LoVo (cell line): ENCODE measurements around the gene TRPM6.

ENCODE experiments used
- DNase-seq: peaks from one replicate; pipeline ENCODE4 v3.0.0-alpha.2; 2016; ENCODE audit warnings: low spot score

TRPM6 gene

DNA sequence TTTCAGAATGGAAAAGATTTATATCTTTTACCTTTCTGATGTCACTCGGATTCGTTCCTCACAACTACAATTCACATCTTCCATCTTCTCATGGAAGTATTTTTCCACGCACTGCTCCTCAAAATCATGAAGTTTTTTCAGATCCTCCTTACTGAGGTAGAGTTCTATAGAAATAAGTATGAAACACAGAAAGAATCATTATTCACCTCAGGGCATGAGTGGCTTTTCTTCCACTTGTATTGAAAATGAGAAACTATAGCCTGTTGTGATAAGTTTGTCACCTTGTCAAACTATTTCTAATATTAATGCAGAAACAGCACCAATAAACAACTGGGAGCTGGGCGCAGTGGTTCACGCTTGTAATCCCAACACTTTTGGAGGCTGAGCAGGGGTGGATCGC is 116.0 kb downstream of the TRPM6 start:
- DNase-seq, result no peak

DNA sequence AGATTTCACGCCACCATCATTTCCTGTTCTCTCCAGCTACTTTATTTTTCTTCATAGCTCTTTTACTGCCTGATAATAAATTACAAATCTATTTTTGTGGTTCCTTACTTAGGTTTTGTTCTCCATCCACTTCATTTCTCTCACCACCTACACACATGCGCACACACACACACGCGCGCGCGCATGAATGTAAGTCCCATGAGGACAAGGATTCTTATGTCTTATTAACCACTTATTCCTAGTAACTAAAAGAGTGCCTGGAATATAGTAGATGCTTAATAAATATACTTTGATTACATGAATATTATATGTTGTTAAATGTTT is 116.5 kb downstream of the TRPM6 start:
- no peak for DNase-seq

DNA sequence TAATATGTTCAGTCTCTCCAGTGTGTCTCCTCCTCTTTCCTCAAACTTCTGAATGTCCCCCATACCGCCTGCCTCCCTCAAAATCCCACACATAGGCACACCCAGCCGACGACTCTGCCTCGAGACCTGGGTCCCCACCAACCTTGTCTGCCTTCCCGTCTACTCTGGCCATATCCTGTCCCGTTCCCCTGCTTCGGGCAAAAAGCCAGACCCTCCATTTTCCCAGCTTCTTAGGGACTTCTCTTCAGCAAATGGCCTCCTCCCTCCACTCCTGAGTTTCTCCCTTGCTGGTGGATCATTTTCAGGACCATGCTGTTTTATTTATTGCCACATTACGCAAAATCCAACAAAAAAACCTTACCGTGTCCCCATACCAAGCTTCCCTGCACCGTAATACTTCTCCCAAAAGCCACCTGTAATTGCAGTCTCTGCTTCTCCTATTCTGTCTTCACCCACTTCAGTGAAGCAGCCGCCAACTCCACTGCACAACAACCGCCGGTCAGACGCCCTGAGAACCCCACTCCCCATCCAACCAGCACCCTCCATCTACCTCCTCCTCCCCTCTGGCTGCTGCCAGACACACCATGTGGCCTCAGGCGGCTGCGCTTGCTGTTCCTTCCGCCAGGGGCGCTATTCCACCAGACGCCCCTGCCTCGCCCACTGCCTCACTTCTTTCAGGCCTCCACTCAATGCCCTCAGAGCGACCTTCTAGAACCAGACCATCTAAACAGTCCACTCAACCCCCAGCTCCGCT is 117.0 kb downstream of the TRPM6 start:
- peak; percentile 50 for DNase-seq

DNA sequence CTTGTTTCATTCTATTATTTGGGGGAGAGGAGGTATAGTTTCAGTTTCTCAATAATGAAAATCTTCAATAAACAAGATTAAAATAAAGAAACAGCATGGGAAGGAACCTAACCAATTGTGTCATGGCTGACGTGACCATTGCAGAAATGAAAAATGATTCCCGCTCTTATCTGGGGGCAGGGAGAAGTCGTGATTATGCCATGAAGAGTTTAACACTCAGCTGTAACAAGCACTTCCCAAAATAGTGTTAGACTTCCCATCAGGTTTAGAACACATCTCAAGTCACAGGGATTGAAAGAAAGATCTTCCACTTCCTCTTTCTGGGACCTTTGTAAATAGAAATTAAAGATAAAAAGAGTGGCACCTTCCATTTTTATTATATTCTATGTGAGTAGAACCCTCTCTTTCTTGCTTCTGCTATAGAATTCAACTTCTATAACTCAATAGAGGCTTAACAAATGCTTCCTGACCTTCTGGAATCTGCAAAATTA is 122.2 kb downstream of the TRPM6 start:
- DNase-seq, result no peak

DNA sequence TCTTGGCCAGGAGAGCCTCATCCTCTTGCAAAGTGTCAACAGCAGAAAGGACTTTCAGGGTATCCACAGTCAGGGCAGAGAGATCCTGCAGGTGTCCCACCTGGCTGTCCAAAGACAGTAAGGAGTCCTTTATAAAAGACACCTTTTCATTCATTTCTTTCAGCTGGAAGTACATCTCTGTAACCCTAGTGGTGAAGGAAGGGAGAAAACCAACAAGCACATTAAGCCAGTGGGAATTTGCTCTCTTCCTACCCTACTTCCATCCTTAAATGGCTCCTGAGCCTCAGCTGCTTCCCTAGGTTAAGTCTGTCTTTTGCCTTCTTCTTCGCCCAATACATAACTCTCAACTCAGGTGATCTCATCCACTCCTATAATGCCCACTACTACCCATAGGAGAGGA is 124.8 kb downstream of the TRPM6 start:
- DNase-seq, result no peak

- DNase-seq, result no peak
These were observed 127.6 kb downstream of the TRPM6 start for GRCh38 chr9:74760031-74760700.

GRCh38 chr9:74755999-74756398 is 131.7 kb downstream of the TRPM6 start:
- no peak for DNase-seq

- DNase-seq, result no peak
These were observed 132.4 kb downstream of the TRPM6 start for GRCh38 chr9:74755355-74755754.

- DNase-seq, result no peak
These were observed 134.1 kb downstream of the TRPM6 start for GRCh38 chr9:74753650-74754049.

GRCh38 chr9:74748966-74749365 is 138.8 kb downstream of the TRPM6 start:
- DNase-seq, result no peak

DNA sequence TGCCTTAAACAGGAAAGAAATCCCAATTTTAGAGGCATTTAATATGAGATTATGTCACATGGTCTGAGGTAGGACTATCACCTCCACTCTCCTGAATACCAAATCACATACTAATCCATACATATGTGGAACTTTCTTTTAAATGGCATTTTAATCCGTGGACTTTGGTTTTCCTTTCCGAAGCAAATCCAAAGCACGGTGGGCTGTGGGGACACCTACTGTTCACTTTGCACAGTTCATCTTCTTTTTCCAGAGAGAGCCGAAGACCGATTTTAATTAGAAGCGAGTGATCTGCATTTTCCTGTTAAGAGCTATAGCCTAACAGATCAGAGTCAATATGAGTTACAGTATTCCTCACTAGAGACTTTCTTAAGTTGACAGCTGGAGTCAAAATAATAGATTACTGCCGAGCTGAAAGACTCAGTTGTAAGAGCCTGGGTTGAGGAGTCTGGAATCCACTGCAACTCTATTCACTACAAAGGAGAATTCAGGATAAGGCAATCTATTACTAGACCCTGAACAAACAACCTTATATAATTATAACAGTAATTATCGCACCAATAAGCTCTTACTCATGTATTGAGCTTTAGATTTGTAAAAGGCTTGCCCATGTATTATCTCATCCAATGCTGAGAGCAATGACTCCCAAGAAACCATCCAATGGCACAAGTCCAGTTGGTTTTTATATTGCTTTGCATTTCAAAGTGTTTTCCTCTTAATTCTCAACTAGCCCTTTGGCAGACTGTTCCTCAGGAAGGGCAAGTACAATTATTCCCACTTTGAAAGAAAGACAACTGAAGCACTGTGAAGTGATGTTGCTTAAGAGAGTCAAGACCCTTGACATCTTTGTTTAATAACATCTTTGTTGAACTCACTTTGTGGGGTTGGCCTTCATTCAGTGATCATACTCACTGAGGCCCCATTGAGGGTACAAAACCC is 144.7 kb downstream of the TRPM6 start:
- peak; percentile 22 for DNase-seq

DNA sequence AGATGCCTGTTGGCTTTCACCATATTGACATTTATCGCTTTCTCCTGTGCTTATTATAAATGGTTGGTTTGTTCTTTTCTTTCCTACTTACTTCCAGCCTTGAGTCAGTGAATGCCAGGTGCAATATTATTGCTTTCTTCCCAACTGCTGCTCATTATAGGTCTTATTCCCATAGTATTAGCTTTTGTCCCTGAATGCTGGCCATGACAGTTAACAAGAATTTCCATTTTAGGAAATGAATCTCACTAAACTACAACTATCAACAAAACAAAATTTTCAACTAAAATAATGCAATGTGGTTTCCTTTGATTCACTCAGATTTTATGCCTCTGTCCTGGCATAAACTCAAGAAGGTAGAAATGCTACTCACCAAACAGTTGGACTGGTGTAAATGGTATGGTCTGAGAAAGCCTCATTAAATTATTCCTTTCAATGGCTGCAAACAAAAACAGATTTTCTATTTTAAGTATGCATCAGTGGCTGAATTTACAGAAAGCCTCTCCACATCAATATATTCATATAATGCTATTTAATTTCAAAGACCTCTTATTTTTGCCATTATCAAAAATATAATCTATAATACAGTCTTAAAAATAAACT is 145.4 kb downstream of the TRPM6 start:
- DNase-seq, result no peak

GRCh38 chr9:74736646-74737045 is 151.1 kb downstream of the TRPM6 start:
- no peak for DNase-seq

GRCh38 chr9:74735761-74736160 is 152.0 kb downstream of the TRPM6 start:
- DNase-seq, result no peak

DNA sequence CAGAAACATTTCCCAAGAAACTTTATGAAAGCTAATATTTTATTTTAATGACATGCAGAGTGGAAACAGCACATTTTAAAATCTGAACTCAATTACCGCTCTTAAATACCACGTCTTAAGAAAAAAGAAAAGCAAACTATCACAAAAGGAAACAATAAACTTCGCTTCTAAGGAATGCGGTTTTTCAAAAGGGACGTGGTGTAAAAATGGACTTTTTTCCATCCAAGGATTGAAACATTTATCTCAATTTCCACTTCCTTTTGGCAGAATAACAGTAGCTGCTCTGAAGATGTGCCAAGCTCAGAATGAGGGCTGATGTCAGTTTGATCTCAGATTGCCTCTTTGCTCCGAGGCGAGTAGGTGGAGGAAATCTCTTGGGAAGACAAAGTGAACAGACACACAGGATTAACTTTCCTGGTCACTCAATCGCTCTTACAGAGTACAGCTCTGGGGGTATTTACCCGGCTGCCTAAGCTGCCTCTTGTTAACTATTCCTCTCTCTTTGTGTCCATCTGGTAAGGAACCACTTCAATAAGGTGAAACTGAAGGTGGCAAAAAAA is 158.5 kb downstream of the TRPM6 start:
- DNase-seq, result no peak

DNA sequence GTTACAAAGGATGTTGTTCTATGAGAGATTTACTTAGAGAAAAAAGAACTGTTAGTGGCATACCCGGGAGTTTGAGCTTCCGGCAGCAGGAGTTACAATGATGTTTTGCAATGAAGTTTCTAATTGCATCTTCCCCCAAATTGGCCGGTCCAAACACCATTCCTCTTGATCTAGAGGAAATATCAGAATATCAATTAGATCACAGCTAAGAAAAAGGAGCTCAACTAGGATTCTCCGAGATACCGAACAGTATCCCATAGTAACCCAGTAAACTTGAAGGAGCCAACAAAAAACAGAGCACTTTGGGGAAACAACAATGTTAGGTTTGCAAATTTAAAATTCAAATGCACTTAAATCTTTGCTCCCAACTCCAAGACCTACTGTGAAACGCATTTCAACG is 159.5 kb downstream of the TRPM6 start:
- DNase-seq, result no peak

- no peak for DNase-seq
These were observed 161.1 kb downstream of the TRPM6 start for GRCh38 chr9:74726581-74726980.

DNA sequence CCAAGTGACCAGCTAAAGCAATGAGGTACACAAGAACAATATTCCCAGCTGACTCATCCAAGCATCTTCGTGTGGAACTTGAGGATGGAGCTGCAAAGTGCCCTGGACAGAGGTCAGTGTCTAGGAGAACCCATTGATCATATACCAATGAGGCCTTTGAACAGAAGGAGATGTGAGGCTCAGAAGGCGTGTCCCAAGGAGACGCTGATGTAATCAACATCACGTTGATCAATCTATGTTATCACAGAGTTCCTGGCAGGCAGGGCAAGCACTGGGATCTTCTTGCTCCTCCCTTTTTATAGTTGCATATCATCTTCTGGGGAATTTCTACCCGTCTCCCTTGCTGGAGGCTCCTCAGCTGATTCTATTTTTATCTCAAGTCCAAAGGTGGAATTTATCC is 163.4 kb downstream of the TRPM6 start:
- no peak for DNase-seq

GRCh38 chr9:74721696-74722660 is 165.7 kb downstream of the TRPM6 start:
- no peak for DNase-seq

GRCh38 chr9:74719306-74719705 is 168.4 kb downstream of the TRPM6 start:
- no peak for DNase-seq

GRCh38 chr9:74718709-74719108 is 169.0 kb downstream of the TRPM6 start:
- no peak for DNase-seq
